NCI-H146 treated with DMSO at 0.1 percent for 48 hours (cell line): ENCODE results near the gene OSBPL8.

Source experiments
- DNase-seq: peaks from one replicate; lab custom pipeline; 2025; ENCODE audit not compliant: unreplicated experiment; lab: John Stamatoyannopoulos, UW

Gene OSBPL8

DNA sequence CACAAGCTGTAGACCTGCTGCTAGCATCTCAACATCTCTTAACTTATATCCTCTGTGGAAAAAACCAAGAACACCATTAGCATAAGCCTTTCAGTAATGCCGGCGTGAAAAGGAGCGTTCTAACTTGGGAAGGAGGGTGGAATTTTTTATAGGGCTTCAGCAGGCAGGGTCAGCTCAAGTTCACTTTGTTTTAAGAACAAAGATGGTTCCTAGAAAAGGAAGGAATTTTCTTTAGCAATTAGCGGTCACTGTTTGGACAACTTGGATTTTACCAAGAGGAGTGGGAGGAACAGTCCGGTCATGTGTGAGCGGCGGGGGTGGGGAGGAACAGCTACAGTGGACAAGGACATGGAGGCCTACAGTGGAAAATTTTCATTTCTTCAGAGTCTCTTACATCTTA lies 247.3 kb downstream of the OSBPL8 start:
- no peak for DNase-seq

DNA sequence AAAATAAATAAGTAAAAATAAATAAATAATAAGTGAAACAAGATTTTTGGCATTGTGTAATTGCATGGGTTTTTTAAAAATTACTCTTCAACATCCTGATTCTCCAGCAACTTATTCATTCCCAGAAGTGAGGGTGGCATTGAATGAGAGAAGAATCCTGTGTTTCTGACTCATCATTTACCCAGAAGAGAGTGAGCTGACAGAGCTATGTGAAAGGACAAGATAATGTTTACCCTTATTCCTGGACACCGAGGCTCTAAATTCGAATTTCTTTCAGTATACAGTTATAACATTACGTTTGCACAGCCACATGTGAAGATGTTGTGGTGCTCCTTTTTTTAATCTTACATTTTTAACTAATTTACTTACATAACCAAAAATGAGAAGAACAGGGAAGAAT lies 247.8 kb downstream of the OSBPL8 start:
- no peak for DNase-seq

DNA sequence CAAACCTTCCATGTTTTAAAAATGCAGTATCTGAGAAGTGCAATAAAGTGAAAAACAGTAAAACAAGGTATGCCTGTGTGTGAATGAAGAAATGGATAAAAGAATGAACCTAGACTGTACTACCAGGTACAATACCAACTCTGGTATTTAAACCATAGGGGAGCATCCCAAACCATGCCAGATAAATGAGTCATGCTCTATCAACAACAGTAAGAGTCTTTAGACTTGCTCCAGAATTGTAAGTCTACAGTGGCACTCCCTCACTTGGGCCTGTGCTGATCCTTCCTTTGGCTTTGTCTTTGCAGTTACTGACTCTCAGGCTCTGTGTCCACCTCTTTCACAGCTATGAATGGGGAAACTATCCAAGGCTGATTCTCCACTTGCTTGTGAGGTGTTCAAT lies 249.5 kb downstream of the OSBPL8 start:
- no peak for DNase-seq

- no peak for DNase-seq
These were observed 250.7 kb downstream of the OSBPL8 start for GRCh38 chr12:76308866-76309265.

DNA sequence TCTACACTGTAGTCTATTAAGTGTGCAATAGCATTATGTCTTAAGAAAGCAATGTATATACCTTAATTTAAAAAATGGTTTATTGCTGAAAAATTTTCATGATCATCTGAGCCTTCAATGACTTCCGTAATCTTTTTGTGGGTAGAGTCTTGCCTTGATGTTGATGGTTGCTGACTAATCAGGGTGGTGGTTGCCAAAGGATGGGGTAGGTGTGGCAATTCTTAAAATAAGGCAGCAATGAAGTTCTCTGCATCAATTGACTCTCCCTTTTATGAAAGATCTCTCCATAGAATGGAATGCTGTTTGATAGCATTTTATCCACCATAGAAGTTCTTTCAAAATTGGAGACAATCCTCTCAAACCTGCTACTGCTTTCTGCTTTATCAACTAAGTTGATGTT lies 252.5 kb downstream of the OSBPL8 start:
- DNase-seq, result no peak

- no peak for DNase-seq
These were observed 255.5 kb downstream of the OSBPL8 start for GRCh38 chr12:76303989-76304460.

DNA sequence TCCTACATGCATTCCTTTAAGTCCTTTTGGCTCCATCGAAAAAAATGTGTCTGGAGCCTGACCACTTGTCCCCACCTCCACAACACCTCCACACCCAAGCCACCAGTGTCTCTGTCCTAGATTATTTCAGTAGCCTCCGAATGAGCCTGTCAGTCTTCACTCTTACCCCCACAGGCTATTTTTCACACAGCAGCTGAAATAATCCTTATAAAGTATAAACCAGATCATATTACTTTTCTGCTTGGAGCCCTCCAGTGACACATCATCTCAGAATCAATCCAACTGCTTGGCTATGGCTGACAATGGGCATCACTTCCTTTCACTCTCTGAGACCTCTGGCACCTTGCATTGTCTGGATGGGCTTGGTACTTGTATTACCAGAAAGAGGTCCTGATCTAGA lies 256.2 kb downstream of the OSBPL8 start:
- DNase-seq, result no peak
